DOHH2 (cell line): ENCODE data around the gene ZBTB43.

Experiments used
- CTCF ChIP-seq: fragments of 200-600 bp; sonication (generic); IDR thresholded peaks from one replicate; pipeline ENCODE4 v1.5.1; 2014; ENCODE audit warnings: antibody characterized with exemption, mild to moderate bottlenecking, low read depth, low read length; ENCODE audit not compliant: poor library complexity, severe bottlenecking
- EZH2phosphoT487 ChIP-seq: fragments of 200-600 bp; sonication (generic); IDR thresholded peaks from 2 replicates; pipeline ENCODE4 v1.6.1; 2017; ENCODE audit warnings: borderline replicate concordance, mild to moderate bottlenecking, antibody characterized with exemption, low read length, moderate library complexity, mixed read lengths

- TF ChIP-seq CTCF (no peak), EZH2phosphoT487 (no peak)
Measured at GRCh38 chr9:126842977-126843799, 38.3 kb downstream of the ZBTB43 start.
